Measurements from ENCODE around the gene MMP3.

MMP3 gene

GRCh38 chr11:102831489-102832440 lies 11.6 kb downstream of the MMP3 start:
- FAIRE-seq: no peak
- no peak for DNase-seq (ENCODE audit: insufficient read length)
- no peak for TF ChIP-seq POLR2AphosphoS5 (IDR thresholded peaks at IDR 0.05; ENCODE audit: low read depth, low read length)
- TF ChIP-seq TAF1 (IDR thresholded peaks at IDR 0.05; ENCODE audit: borderline replicate concordance, low read depth, low read length): no peak
- no peak for TF ChIP-seq POLR2A (IDR thresholded peaks at IDR 0.05; ENCODE audit: low read depth, low read length)

- no peak for TF ChIP-seq TAF1 (IDR thresholded peaks at IDR 0.05; ENCODE audit: borderline replicate concordance, low read depth, low read length)
- TF ChIP-seq POLR2AphosphoS5 (IDR thresholded peaks at IDR 0.05; ENCODE audit: low read depth, low read length): no peak
- no peak for TF ChIP-seq POLR2A (IDR thresholded peaks at IDR 0.05; ENCODE audit: low read depth, low read length)
- FAIRE-seq: no peak
- no peak for DNase-seq (ENCODE audit: insufficient read length)
These were observed 12.3 kb downstream of the MMP3 start for GRCh38 chr11:102831128-102831488.

DNA sequence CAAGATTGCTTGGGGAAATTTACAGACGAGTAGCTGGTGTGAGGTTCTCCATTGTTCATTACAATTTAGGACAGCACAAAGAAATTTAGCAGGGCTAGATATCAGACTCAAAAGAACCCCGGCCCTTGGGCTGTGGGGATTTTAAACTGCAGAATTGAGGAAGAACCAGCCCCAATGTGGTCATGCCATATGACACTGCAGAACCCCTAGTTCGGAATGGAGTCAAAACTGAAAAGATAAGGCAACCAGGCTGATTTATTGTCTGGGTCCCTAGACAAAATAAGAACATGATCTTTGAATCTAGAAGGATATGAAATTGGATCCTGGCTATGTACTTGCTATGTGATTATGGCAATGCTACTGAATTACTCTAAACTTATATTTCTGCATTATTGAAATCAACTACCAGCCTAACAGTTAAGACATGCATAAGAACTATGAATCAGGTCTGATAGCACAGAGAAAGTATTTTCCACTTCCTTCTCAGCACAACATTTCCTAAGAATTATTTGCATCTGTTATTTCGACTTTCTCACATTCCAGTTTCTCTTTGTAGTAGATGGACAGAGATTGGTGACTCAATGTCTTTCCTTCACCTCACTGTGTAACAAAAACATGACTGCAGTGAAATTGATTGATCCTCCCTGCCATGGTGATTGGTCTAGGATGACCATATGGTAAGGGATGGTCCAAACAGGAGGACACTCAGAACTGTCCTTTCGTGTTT lies 13.2 kb downstream of the MMP3 start:
- no peak for TF ChIP-seq POLR2AphosphoS5 (IDR thresholded peaks at IDR 0.05; ENCODE audit: low read depth, low read length)
- TF ChIP-seq POLR2A (IDR thresholded peaks at IDR 0.05; ENCODE audit: low read depth, low read length): no peak
- TF ChIP-seq TAF1 (IDR thresholded peaks at IDR 0.05; ENCODE audit: borderline replicate concordance, low read depth, low read length): no peak
- no peak for FAIRE-seq
- DNase-seq (ENCODE audit: insufficient read length): no peak

GRCh38 chr11:102829316-102830000 lies 14.0 kb downstream of the MMP3 start:
- TF ChIP-seq POLR2A (IDR thresholded peaks at IDR 0.05; ENCODE audit: low read depth, low read length) (no peak), TAF1 (IDR thresholded peaks at IDR 0.05; ENCODE audit: borderline replicate concordance, low read depth, low read length) (no peak), POLR2AphosphoS5 (IDR thresholded peaks at IDR 0.05; ENCODE audit: low read depth, low read length) (no peak)
- DNase-seq (ENCODE audit: insufficient read length) (no peak), FAIRE-seq (no peak)

DNA sequence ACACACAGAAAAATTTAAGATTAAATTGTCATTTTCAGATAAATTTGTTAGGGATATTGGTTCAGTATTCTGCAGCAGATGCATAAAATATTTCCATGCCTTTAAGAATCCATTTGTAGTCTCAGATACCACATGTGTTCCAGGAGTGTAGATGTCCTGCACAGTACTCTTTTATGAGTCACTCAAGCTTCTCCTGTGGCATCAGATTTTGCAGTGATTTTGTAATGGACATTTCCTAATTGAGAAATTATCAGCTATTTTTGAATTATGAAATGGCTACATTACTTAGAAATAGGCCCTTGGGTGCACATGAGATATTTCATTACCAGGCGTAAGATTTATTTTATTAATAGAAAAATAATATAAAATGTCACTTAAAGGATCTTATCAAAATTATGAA lies 18.9 kb downstream of the MMP3 start:
- FAIRE-seq (no peak), DNase-seq (ENCODE audit: insufficient read length) (no peak)
- TF ChIP-seq POLR2A (IDR thresholded peaks at IDR 0.05; ENCODE audit: low read depth, low read length) (no peak), POLR2AphosphoS5 (IDR thresholded peaks at IDR 0.05; ENCODE audit: low read depth, low read length) (no peak), TAF1 (IDR thresholded peaks at IDR 0.05; ENCODE audit: borderline replicate concordance, low read depth, low read length) (no peak)

- FAIRE-seq: no peak
- no peak for DNase-seq (ENCODE audit: insufficient read length)
- TF ChIP-seq POLR2A (IDR thresholded peaks at IDR 0.05; ENCODE audit: low read depth, low read length) (no peak), TAF1 (IDR thresholded peaks at IDR 0.05; ENCODE audit: borderline replicate concordance, low read depth, low read length) (no peak), POLR2AphosphoS5 (IDR thresholded peaks at IDR 0.05; ENCODE audit: low read depth, low read length) (no peak)
These were observed 23.9 kb downstream of the MMP3 start for GRCh38 chr11:102819491-102819890.

DNA sequence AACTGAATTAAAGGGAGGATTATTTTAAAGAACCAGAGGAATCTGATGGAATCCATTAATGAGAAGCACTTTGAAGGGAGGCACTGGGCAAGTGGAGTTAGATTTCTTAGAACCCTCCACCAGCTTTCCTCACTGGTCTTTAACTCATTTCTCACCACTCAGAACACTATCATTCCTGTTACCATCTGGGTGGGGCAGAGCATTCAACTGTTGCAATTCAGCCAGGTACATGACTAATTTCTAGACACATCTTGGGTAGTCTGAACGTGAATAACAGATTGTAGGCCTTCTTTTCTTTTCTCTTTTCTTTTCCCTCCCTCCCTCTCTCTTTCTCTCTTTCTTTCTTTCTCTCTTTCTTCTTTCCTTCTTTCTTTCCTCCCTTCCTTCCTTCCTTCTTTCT lies 29.9 kb downstream of the MMP3 start:
- DNase-seq (ENCODE audit: insufficient read length) (no peak), FAIRE-seq (no peak)
- TF ChIP-seq TAF1 (IDR thresholded peaks at IDR 0.05; ENCODE audit: borderline replicate concordance, low read depth, low read length) (no peak), POLR2AphosphoS5 (IDR thresholded peaks at IDR 0.05; ENCODE audit: low read depth, low read length) (no peak)

DNA sequence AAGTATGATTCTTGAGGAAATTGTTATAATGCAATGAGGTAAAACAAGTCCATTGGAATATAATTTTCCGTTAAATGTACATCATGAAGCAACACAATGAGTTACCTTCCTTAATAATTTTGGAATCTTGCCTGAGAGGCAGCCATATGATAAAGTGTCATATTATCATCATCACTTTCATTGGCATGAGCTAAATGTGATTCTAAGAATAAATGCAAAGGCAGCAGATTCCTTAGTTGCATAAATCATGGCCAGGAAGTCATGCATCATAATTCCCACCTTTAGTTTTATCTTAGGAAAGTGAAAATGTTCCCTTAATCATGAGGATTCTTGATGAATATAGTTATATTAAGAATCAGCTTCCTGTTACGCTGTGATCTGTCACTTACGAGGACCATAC lies 31.2 kb downstream of the MMP3 start:
- TF ChIP-seq POLR2A (IDR thresholded peaks at IDR 0.05; ENCODE audit: low read depth, low read length) (no peak), TAF1 (IDR thresholded peaks at IDR 0.05; ENCODE audit: borderline replicate concordance, low read depth, low read length) (no peak), POLR2AphosphoS5 (IDR thresholded peaks at IDR 0.05; ENCODE audit: low read depth, low read length) (no peak)
- FAIRE-seq (no peak), DNase-seq (ENCODE audit: insufficient read length) (no peak)

DNA sequence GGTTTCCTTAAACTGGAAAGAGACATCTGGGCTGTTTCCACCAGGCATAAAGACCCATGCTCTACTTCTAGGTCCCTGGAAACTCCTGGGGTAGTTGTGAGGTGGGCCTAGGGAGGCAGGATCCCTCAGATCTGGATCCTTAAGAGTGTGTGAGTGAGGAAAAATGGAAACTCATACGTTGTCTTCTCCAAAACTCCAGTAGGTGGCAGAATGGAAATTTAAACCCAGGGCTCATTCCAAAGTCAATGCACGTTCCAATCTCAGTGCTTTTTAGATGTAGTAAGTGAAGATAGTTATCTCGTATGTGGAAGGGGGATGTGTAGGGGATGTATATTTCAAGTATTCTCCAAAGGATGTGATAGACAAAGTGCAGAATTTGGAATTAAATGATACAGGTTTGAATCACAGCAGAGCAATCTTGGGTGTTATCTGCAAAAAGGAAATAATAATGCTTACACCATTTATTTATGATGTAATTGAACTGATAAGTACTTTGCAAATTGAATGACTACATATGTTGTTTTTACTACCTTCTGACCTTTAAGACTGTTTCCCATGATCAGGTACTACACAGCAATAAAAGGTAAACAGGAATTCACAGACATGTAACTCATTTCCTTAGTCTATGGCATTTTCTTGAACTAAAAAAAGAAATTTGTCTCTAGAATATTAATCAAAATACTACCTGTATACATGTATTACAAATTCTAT lies 32.3 kb downstream of the MMP3 start:
- no peak for TF ChIP-seq POLR2AphosphoS5 (IDR thresholded peaks at IDR 0.05; ENCODE audit: low read depth, low read length)
- TF ChIP-seq POLR2A (IDR thresholded peaks at IDR 0.05; ENCODE audit: low read depth, low read length): no peak
- TF ChIP-seq TAF1 (IDR thresholded peaks at IDR 0.05; ENCODE audit: borderline replicate concordance, low read depth, low read length): no peak
- FAIRE-seq (peak; percentile 27), DNase-seq (ENCODE audit: insufficient read length) (no peak)

- DNase-seq (ENCODE audit: insufficient read length) (no peak), FAIRE-seq (no peak)
- TF ChIP-seq POLR2A (IDR thresholded peaks at IDR 0.05; ENCODE audit: low read depth, low read length): no peak
- no peak for TF ChIP-seq TAF1 (IDR thresholded peaks at IDR 0.05; ENCODE audit: borderline replicate concordance, low read depth, low read length)
- no peak for TF ChIP-seq POLR2AphosphoS5 (IDR thresholded peaks at IDR 0.05; ENCODE audit: low read depth, low read length)
These were observed 33.4 kb downstream of the MMP3 start for GRCh38 chr11:102809971-102810370.

- no peak for DNase-seq (ENCODE audit: insufficient read length)
These were observed 35.5 kb downstream of the MMP3 start for GRCh38 chr11:102807921-102808320.

More at GRCh38 chr11:102807921-102808320, 35.5 kb downstream of the MMP3 start:
- peak; percentile 9 for FAIRE-seq
- TF ChIP-seq POLR2A (IDR thresholded peaks at IDR 0.05; ENCODE audit: low read depth, low read length) (no peak), POLR2AphosphoS5 (IDR thresholded peaks at IDR 0.05; ENCODE audit: low read depth, low read length) (no peak), TAF1 (IDR thresholded peaks at IDR 0.05; ENCODE audit: borderline replicate concordance, low read depth, low read length) (no peak)
